Uterus (tissue), 2 donors: ENCODE data around the gene ZIC4.

Source experiments
- POLR2A ChIP-seq, 2 donors: fragments of 450-650 bp; IDR thresholded peaks; one replicate each; pipeline ENCODE4 v1.6.1; 2016; ENCODE audit warnings: antibody characterized with exemption in 2 of 2, mild to moderate bottlenecking in 1 of 2, moderate library complexity in 1 of 2
- TF ChIP-seq, protein P1 (sequence below), 4 experiments: fragments of 200-600 bp in 2 of 4; fragments of 450-650 bp in 2 of 4; sonication (generic) in 2 of 4; IDR thresholded peaks; one replicate each; pipeline ENCODE4 v1.5.1; 2016 to 2019; ENCODE audit warnings: antibody characterized with exemption in 4 of 4, mild to moderate bottlenecking in 2 of 4, moderate library complexity in 1 of 4

DNA sequence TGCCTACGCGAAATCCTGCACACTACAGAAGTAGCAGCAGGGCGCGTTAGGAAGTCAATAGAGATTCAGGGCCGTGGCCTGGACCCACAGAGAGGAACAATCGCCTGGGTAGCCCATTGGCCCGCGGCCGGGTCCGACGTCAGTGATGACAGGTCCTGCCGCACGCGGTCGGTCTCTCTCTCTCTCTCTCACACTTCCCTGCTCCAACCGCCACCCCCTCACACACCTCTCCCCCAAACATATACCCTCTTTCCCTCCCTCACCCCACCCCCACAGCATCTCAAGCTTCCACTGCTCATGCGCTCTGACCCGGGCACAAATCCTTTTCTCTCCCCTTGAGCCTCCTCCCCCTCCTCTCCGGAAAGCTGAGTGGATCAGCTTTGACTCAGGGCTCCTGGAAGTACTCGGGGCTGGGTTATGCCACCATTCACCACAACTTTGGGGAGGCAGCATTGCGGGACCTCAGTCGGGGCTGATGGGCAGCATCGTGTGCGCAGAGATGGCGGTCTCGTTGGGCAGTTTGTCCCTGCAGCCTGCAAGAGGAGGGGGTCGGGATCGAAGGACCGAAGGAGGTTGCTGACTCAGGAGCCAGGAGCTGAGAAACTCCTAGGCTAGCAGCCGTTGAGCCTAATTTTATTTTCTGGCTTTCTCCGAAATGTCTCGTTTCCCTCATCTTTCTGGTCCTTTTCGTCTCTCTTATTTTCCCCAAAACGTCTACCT, 9.0 kb downstream of the ZIC4 start:
- TF ChIP-seq, protein P1, sequence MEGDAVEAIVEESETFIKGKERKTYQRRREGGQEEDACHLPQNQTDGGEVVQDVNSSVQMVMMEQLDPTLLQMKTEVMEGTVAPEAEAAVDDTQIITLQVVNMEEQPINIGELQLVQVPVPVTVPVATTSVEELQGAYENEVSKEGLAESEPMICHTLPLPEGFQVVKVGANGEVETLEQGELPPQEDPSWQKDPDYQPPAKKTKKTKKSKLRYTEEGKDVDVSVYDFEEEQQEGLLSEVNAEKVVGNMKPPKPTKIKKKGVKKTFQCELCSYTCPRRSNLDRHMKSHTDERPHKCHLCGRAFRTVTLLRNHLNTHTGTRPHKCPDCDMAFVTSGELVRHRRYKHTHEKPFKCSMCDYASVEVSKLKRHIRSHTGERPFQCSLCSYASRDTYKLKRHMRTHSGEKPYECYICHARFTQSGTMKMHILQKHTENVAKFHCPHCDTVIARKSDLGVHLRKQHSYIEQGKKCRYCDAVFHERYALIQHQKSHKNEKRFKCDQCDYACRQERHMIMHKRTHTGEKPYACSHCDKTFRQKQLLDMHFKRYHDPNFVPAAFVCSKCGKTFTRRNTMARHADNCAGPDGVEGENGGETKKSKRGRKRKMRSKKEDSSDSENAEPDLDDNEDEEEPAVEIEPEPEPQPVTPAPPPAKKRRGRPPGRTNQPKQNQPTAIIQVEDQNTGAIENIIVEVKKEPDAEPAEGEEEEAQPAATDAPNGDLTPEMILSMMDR (IDR thresholded peaks at IDR 0.05): no peak
- no peak for TF ChIP-seq POLR2A (IDR thresholded peaks at IDR 0.05)
